Head of caudate nucleus (tissue), 42 donors: ENCODE results near the gene PRR11.
"Not testable (repeated sequence)": the region's sequence is repeated elsewhere in the genome, so short reads cannot be mapped to it uniquely, and the experiment has no call there.

Source experiments
- DNase-seq, 42 donors: peaks; one replicate each; pipeline versions ENCODE4 v3.0.0 to v3.0.0-alpha.2; 2020 to 2021; ENCODE audit warnings: mixed read lengths in 7 of 42
- intact Hi-C: fragments of 100-400 bp; cut with DNase I; formaldehyde crosslinking; loops from one replicate; pipeline ENCODE4 v1.15.0; 2022

PRR11 gene

GRCh38 chr17:59149841-59150511 is 5.6 kb upstream of the PRR11 start:
- no peak for DNase-seq
- intact Hi-C loops = no loop called here

DNA sequence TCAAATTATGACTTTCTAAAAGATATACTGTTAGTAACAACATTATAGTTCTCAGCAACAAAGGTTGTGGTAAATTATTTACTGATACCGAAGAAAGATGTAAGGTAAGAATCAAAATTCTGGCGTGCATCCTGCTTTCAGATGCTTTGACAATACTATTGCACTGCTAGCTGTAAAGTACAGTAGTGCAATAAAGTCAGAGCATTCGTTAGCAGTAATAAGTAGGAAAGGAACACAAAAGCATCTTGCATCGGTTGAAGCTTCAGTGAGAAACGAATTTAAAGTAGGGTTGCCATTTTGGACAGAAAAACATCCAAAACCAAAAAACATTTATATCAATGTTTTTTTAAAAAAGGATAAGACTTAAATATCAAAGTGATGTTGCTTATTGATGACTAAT is 4.5 kb upstream of the PRR11 start:
- intact Hi-C loops = no loop called here
- no peak for DNase-seq

GRCh38 chr17:59151591-59151990 is 4.0 kb upstream of the PRR11 start:
- DNase-seq = no peak
- intact Hi-C loops = no loop called here

DNA sequence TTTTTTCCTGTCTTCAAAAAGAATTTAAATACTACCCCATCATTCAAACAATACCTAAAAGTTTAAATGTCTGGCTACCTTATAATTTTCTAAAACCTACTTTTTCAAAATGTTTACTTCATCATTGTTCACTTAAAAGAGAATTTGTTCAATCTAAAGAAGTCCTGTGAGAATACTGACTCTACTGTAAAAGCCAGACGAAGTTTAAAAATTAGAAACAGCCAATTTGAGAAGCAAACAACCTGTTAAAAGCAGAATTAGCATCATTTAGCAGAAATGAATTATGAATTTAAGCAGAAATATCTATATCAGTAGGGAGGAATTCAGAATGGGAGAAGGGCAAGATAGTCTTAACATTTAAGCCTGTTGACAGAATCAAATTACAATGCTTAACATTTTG is 2.6 kb upstream of the PRR11 start:
- DNase-seq = no peak
- intact Hi-C loops = no loop called here

DNA sequence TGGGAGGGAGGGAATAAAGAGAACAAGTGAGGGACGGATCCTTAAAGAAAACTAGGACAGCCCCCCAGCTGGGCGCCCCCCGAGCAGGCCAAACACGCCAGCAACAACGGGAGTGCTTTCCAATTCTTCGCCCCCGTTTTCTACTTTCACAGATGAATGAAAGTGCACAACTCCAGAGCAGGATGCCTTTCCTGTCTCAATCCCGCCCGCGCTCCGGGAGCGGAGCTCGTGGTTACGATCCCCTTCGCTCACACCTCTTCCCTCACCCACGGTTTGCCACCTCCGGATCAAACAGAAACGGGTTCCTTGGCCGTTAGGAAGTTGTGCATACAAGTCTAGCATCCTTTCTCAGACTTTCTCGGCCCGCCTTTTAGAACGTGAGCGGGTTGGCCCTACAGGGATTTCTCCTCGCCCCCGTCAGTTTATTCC is 1.2 kb upstream of the PRR11 start:
- DNase-seq = peak in 41 of 42 donors; percentile 26 to 82 (median 62)
- intact Hi-C loops = loop anchor here (2.0 kb wide), 1 partner anchor 48 kb away; the partner anchor contains the start of gene TRIM37

- DNase-seq = peak in 41 of 42 donors; percentile 79 to 99 (median 97)
- intact Hi-C loops = loop anchor here (2.0 kb wide), 1 partner anchor 48 kb away; the partner anchor contains the start of gene TRIM37
Measured at GRCh38 chr17:59154721-59155438, 666 bp upstream of the PRR11 start, which contains the start of gene SKA2. SKA2 (minus strand) TSS chr17:59155186; CDS start chr17:59155163, 23 bp downstream.

- DNase-seq = no peak
- intact Hi-C loops = no loop called here
Measured at GRCh38 chr17:59160157-59161025, 4.8 kb downstream of the PRR11 start.

GRCh38 chr17:59161477-59161876 is 5.9 kb downstream of the PRR11 start:
- intact Hi-C loops = no loop called here
- no peak for DNase-seq

GRCh38 chr17:59165933-59166342 is 10.4 kb downstream of the PRR11 start:
- intact Hi-C loops = no loop called here

GRCh38 chr17:59167571-59168001 is 12.0 kb downstream of the PRR11 start:
- intact Hi-C loops = no loop called here
- no peak for DNase-seq

More at GRCh38 chr17:59165933-59166342, 10.4 kb downstream of the PRR11 start:
- DNase-seq = peak in 39 of 42 donors; percentile 13 to 87 (median 59)

- no peak for DNase-seq
- intact Hi-C loops = no loop called here
Measured at GRCh38 chr17:59172436-59173004, 17.0 kb downstream of the PRR11 start.

- intact Hi-C loops = no loop called here
- DNase-seq = no peak
Measured at GRCh38 chr17:59174671-59175070, 19.1 kb downstream of the PRR11 start.

DNA sequence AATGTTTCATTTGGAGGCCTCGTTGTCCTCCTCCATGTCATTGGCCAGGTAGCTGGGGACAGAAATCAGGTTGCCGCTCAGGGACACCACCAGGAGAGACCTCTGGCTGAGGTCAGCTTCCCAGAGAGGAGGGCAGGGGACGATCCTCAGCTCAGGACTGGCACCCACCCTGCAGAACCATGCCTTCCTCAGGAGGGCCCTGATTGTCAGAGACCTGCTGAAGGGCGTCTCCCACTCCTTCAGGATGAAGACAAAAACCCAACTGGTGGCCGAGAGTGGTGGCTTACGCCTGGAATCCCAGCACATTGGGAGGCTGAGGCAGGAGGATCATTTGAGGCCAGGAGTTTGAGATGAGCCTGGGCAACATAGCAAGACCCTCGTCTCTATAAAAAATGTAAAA is 19.5 kb downstream of the PRR11 start:
- intact Hi-C loops = no loop called here
- DNase-seq = no peak

DNA sequence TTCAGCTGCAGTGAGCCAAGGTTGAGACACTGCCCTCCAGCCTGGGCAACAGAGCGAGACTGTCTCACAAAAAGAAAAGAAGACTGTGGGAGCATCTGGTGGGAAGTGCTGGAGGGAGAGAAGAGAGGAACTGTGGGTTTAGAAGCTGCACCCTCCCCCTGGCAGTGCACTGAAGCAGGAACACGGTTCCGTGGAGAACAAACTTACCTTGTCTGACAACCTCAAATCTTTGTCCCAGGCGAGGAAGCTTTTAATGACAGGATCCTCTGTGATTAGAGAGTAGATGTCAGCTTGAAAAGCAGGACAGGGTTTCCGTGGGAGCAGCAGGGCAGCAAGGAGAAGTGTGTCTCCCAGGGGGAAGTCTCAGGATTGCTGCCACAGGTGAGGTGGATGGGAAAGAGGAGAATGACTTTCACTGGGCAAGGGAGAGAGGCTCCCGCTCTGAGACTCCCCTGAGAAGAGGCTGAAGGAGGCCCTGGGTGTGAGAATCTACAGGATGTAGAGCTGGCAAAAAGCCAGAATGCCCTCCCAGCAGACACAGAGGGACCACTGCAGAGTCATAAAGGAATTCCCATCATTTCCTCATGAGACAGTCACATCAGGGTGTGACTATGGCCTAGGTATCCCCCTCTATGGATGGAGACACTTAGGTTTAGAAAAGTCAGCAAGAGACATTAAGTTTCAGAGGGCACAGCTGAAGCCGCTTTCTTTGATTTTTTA is 22.9 kb downstream of the PRR11 start:
- intact Hi-C loops = no loop called here

DNA sequence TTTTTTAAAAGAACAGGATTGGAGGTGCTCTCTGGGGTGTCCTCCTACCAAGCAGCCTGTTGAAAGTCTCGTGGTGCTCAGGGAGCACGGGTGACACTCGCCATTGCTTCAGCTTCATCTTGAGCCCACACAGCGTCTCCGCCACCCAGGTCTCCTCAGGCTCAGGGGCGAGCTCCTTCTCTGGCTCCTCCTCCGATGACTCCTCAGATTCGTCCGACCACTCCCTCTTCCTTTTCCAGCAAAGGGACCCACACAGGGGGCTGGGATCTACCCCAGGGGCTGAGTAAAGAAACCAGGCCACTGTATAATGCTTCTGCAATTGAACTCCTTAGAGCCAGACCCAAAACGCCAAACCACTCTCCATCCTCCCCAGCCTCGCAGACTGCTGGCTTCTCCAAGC is 24.1 kb downstream of the PRR11 start:
- intact Hi-C loops, DNase-seq: not testable (repeated sequence)

More for the DNA sequence above, 22.9 kb downstream of the PRR11 start:
- peak in 1 of 42 donors; percentile 13 for DNase-seq

- no peak for DNase-seq
- intact Hi-C loops = no loop called here
Measured at GRCh38 chr17:59180626-59181025, 25.1 kb downstream of the PRR11 start.

GRCh38 chr17:59181481-59181880 is 25.9 kb downstream of the PRR11 start:
- intact Hi-C loops = no loop called here
- DNase-seq = no peak

- intact Hi-C loops = no loop called here
- no peak for DNase-seq
Measured at GRCh38 chr17:59185997-59186396, 30.5 kb downstream of the PRR11 start.
